NCI-H226 (cell line): ENCODE measurements around the gene CES2.
"Not testable (repeated sequence)": the region's sequence is repeated elsewhere in the genome, so short reads cannot be mapped to it uniquely, and the experiment has no call there.

Experiments
- DNase-seq: peaks from one replicate; pipeline ENCODE4 v3.0.0-alpha.2; 2015

Gene CES2

DNA sequence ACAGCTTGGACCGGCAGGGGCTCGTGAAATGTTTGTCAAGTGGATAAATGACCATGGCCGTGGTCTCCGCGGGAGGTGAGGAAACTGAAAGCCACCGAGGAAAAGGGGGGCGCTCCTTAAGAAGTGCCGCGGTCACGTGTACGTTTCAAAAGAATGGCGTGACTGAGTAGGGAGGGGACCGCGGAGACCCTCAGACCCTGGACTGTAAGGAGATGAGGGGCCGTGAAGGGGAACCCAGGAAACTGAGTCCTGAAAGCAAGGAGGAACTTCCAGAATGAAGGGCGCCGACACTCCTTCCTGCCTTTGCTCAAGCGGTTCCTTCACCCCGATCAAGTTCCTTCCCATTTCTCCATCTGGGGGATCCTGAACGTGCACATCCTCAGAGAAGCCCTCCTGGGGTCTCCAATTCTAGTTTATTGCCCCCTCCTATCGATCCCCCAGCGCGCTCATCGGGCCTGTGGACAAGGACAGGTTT, 440 bp upstream of the CES2 start:
- not testable (repeated sequence) for DNase-seq

DNA sequence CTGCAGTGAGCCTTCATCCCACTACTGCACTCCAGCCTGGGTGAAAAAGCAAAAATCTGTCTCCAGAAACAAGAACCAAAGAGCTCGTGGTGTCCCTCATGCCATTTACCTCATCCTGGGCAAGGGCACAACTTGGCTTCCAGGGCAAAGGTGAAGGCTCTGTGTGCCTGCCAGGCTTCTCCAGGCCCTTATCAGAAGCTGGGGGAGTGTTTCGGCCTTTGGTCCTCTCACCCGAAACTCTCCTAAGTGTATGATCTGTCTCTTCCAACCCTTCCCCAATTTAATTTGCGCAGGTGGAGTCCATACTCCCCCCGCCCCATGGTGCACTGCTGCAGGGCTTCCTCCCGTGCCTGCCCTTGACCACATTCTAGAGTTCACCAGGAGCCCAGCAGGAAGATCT, 1.1 kb downstream of the CES2 start:
- DNase-seq, result no peak

DNA sequence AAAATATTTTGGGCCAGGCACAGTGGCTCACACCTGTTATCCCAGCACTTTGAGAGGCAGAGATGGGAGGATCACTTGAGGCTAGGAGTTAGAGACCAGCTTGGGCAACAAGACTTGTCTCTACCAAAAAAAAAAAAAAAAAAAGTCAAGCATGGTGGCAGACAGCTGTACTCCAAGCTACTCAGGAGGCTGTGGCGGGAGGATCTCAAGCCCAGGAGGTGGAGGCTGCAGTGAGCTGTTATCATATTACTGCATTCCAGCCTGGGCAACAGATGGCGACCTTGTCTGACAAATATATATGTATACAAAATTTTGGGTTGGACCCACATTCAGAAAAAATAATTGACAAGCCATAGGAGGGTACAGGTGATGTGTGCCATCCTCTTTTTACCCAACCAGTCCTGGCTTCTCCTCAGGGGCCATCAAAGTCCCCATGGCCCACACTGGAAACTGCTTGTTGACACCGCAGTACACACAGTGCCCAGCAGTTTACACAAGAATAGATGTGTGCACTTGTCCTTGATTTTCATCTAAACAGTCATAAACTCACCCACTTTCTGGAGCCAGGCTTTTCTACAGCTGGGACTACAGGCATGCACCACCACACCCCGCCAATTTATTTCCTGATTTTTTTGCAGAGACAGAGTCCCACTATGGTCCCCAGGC, 1.7 kb downstream of the CES2 start:
- DNase-seq, result no peak

DNA sequence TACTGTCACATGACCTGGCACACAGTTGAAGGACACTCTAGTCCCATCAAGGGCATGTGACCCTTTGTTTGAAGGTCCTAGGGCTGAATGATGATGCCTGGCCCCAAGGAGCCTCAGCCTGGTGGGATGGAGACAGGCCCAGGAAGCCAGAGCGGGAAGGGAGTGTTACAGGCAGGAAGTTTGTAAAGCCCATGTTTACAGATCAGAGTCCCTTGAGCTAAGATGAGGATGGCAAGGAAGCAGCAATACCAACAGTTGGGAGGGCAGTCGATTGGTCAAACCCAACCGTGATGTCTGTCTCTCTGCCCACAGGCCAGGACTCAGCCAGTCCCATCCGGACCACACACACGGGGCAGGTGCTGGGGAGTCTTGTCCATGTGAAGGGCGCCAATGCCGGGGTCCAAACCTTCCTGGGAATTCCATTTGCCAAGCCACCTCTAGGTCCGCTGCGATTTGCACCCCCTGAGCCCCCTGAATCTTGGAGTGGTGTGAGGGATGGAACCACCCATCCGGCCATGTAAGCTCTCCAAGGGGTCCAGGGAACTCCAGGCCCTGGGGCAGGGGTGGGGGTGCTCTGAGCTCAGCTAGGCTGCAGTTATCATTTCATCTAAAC, 2.5 kb downstream of the CES2 start:
- DNase-seq, result no peak

DNA sequence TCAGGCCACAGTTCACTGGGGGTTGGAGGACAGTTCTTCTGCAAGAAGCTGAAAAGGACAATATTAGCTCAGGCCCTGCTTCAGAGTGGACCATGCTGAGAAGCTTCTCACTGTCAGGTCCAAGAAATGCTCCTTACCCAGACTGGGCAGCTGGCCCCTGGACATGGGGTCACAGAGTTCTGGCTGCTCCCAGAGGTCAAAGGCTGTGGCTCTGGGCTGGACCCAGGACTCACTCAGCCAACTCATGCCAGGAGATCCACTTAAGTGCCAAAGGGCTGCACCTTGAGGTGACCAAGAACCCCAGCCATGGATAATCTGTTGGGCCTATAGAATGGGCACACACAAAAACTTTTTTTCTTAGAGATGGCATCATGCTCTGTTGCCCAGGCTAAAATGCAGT, 4.0 kb downstream of the CES2 start:
- DNase-seq, result no peak

DNA sequence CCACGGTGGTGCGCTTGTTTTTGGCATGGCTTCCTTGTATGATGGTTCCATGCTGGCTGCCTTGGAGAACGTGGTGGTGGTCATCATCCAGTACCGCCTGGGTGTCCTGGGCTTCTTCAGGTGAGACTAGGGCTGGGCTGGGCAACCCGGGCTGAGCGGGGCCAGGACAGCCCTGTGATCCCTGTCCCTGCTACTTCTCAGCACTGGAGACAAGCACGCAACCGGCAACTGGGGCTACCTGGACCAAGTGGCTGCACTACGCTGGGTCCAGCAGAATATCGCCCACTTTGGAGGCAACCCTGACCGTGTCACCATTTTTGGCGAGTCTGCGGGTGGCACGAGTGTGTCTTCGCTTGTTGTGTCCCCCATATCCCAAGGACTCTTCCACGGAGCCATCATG, 4.9 kb downstream of the CES2 start:
- no peak for DNase-seq

DNA sequence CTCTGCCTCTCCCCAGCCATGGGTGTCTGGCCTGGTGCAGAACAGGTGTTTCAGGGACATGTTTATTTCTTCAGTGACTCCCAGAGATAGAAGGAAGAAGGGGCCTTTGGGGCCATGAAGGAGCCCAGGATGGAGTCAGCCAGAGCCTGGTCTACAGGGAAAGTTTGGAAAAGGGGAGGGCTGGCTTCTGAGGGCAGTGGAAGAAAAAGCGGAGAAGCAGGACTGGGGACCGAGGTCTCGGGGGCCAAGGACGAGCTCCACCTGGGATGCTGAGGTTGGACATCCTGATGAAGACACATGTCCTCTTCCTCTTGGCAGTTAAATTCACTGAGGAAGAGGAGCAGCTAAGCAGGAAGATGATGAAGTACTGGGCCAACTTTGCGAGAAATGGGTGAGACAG, 7.7 kb downstream of the CES2 start:
- no peak for DNase-seq

DNA sequence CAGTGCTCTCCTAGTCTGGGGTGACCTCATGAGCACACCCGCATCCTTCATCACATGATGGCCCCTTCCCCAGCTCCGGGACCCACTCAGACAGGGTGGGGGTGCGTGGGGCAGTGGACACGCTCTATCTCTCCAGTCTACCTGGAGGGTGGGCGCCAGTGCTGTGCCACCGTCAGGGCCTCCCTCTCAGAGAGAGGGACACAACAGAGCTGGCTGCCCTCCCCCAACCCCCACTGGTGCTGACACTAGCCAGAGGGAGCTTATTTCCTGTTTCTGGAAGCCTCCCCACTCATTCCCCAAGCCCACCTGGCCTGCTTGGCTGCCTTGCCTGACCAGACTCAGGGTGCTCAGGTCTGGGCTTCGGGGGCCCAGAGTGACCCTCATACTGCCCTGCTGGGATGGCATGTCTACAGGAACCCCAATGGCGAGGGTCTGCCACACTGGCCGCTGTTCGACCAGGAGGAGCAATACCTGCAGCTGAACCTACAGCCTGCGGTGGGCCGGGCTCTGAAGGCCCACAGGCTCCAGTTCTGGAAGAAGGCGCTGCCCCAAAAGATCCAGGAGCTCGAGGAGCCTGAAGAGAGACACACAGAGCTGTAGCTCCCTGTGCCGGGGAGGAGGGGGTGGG, 8.2 kb downstream of the CES2 start:
- DNase-seq, result no peak

DNA sequence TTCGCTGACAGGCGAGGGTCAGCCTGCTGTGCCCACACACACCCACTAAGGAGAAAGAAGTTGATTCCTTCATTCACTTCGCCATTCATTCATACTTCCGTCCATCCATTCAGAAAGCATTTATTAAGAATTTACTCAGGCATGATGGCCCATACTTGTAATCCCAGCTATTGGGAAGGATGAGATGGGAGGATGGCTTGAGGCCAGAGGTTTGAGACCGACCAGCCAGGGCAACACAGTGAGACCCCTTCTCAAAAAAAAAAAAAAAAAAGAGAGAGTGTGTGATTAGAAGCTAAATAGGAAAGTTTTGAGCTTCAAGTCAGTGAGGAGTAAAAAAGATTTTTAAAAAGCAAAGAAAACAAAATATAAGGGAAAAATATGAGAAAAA, 8.7 kb downstream of the CES2 start:
- DNase-seq, result no peak

DNA sequence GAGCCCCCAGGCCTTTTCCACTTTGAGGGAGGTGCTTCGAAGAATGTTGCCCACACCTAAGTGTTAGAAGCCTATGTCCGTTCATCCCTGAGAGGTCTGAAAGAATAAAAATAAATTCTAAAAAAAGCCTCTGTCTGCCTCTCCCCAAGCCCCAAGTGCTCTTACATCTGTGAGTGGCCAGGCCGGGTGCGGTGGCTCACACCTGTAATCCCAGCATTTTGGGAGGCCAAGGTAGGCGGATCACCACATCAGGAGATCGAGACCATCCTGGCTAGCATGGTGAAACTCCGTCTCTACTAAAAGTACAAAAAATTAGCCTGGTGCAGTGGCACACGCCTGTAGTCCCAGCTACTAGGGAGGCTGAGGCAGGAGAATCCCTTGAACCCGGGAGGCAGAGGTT, 9.7 kb downstream of the CES2 start:
- DNase-seq, result not testable (repeated sequence)

DNA sequence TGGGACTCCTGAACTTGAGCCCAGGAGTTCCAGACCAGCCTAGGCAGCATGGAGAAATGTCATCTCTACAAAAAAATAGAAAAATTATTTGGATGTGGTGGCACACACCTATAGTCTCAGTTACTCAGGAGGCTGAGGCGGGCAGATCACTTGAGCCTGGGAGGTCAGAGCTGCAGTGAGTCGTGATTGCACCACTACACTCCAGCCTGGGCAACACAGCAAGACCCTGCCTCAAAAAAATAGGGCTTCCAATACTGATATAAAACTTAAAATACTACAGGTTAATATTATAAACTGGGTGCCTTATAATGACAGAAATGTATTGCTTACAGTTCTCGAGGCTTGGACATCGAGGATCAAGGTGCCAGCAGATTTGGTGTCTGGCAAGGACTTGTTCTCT, 10.6 kb downstream of the CES2 start:
- DNase-seq, result no peak

DNA sequence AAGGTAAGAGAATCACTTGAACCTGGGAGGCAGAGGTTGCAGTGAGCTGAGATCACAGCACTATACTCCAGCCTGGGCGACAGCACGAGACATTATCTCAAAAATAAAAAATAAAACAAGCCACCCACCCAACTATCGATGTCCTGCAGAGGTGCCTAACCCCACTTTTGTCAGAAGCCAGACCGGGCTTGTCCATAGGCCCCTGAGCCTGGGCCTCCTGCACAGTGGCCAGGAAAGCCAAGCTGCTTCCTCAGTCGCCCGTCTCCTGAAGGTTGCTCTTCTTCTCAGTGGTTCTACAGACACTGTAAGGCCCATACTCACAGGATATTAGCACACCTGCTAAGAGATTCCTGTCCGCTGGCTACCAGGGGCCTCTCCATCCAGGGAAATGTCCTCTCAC, 11.2 kb downstream of the CES2 start:
- no peak for DNase-seq

DNA sequence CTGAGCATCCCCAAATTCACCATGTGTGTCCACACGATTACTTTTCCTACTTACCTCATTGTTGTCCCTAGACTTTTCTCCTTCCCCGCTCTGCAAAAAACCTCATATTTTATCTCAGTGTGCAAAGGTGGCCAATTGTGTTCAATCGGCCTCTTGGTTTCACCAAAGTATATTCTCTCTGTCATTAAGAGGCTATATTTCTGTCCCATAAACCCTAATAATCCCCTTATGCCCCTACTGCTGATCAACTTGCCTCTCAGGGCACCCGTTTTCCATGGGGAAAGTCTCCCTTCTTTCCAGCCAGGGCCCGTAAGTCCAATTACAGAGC, 11.6 kb downstream of the CES2 start:
- DNase-seq, result no peak

DNA sequence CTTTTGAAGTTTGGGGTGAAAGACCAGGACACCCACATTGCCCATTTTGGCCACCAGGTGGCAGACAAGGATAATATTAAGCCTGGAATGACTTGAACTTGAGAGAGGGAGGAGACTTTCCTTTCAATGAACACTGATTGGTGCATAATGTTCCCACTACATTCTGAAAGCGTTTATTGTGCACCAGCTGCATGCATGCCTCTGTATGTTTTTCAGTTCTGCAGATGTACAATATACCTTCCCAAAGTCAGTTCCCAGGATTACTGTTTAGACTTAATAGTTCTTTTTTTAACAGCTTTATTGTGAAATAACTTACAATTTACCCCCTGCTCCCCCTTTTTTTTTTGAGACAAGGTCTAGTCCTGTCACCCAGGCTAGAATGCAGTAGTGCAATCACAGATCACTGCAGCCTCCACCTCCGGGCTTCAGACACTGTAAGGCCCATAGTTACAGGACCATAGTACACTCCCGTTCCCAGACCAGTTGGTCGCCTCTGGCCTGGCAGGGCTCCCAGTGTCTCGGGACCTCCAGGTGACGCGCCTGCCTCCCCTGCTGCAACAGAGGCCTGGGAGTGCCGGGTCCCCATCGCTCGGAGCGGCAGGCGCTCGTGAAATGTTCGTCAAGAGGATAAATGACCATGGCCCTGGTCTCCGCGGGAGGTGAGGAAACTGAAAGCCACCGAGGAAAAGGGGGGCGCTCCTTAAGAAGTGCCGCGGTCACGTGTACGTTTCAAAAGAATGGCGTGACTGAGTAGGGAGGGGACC, 12.2 kb downstream of the CES2 start:
- DNase-seq, result peak; percentile 62

DNA sequence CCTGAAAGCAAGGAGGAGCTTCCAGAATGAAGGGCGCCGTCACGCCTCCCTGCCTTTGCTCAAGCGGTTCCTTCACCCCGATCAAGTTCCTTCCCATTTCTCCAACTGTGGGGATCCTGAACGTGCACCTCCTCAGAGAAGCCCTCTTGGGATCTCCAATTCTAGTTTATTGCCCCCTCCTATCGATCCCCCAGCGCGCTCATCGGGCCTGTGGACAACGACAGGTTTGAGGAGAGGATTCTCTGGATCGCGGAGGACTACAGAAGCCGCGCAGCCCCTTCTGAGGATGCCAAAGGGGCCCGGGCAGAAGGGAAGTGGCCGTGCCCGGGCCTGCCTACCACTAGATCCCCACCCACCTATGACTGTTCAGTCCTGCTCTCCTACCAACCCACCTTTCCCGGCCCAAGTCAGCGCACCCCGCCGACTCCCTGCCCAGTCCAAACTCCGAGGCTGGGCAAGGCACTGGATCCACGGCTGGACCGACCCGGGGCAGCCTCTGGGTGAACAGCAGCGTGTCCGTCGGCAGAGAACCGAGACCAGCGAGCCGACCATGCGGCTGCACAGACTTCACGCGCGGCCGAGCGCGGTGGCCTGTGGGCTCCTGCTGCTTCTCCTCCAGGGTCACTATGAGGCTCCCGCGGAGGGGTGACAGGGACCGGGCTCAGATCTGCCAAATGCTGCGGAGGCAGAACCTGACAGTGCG, 13.0 kb downstream of the CES2 start:
- DNase-seq, result no peak

DNA sequence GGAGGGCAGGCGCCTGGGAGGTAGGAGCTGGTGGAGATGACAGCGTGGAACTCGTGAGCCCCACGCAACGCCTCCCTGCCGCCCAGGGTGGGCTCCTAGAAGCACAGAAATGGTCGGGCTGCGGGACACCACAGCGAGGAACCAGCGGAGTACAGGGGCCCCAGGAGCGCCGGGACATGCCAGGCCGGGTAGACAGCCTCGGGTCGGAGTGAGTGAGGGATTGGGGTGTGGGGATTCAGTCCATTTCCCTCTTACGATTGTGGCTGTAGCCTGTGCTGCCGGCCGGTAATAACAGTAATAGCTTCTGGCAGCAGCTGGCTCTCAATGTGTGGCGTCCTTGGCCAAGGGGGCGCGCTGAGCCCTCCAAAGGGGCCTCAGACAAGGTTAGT, 13.5 kb downstream of the CES2 start:
- no peak for DNase-seq

DNA sequence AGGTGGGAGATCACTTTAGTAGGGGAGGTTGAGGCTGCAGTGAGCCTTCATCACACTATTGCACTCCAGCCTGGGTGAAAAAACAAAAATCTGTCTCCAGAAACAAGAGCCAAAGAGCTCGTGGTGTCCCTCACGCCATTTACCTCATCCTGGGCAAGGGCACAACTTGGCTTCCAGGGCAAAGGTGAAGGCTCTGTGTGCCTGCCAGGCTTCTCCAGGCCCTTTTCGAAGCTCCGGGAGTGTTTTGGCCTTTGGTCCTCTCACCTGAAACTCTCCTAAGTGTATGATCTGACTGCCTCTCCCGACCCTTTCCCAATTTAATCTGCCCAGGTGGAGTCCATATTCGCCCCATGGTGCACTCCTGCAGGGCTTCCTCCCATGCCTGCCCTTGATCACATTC, 14.2 kb downstream of the CES2 start:
- DNase-seq, result no peak

DNA sequence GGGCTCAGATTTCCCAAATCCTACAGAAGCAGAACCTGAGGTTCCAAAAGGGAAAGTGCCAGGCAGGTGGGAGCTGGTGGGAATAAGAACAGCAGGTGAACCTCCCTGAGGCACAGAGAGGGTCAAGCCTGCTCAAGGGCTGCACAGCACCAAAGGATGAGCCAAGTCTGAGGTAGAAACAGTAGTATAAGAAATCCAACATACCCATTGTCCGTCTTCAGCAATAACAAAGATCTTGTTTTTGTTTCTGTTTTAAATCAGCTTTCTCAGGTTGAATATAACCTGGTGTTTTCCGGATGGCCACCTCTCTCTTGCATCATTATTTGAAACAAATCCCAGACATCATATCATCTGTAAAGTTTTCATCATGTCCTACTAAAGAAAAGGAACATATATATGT, 15.1 kb downstream of the CES2 start:
- DNase-seq, result no peak

DNA sequence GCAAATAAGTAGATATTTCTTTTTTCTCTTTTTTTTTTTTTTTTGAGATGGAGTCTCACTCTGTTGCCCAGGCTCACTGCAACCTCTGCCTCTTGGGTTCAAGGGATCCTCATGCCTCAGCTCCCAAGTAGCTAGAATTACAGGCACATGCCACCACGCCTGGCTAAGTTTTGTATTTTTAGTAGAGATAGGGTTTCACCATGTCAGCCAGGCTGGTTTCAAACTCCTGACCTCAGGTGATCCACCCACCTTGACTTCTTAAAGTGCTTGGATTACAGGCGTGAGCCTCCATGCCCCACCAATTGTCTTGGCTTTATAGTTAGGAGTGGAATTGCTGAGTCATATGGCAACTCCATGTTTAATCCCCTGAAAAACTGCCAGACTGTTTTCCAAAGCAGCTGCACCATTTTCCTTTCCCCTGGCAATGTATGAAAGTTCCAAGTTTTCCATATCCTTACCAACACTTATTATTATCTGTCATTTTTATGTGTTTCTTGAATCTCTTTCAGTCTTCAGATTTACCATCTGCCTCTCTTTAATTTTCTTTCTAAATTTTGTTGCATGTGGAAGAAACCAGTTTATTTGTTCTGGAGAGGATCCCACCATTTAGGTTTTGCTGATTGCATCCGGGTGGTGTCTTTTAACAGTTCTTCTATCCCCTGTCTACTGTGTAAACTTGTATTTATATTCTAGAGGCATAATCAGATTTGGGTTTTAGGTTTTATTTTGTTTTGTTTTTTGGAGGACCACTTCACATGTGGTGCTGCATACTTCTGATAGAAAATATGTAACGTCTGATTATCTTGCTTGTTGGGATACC, 15.9 kb downstream of the CES2 start:
- DNase-seq, result no peak

DNA sequence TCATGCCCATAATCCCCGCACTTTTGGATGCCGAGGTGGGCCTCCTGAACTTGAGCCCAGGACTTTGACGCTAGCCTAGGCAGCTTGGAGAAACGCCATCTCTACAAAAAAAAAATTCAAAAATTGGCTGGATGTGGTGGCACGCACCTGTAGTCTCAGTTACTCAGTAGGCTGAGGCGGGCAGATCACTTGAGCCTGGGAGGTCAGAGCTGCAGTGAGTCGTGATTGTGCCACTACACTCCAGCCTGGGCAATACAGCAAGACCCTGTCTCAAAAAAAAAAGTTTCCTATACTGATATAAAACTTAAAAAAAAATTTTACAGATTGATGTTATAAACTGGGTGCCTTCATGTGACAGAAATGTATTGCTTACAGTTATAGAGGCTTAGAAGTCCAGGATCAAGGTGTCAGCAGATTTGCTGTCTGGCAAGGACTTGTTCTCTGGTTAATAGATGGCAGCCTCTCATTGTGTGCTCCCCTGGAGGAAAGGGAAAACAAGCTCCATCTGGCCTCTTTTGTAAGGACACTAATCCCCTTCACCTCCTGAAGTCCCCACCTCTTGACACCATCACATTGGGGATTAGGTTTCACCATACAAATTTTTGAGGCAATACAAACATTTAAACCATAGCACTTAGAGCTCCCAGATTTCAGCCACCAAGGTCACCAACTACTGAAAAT, 17.3 kb downstream of the CES2 start:
- no peak for DNase-seq

DNA sequence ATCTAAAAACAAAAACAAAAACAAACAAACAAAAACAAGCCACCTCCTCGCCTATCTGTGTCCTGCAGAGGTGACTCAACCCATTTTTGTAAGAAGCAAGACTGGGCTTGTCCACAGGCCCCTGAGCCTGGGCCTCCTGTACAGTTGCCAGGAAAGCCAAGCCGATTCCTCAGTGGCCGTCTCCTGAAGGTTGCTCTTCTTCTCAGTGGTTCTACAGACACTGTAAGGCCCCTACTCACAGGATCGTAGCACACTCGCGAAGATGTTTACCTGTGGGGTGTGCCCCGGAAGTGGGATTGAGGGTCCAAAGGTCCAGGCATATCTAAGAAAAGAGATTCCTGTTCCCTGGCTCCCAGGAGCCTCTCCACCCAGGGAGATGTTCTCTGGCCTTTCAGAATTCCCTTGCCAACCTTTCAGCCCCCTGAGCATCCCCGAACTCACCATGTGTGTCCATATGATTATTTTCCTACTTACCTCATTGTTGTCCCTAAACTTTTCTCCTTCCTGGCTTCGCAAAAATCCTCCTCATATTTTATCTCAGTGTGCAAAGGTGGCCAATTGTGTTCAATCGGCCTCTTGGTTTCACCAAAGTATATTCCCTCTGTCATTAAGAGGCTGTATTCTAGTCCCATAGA, 18.3 kb downstream of the CES2 start:
- DNase-seq, result no peak
